ENCODE data around the gene REM1.
"Not testable (repeated sequence)": the region's sequence is repeated elsewhere in the genome, so short reads cannot be mapped to it uniquely, and the experiment has no call there.

REM1 gene, protein sequence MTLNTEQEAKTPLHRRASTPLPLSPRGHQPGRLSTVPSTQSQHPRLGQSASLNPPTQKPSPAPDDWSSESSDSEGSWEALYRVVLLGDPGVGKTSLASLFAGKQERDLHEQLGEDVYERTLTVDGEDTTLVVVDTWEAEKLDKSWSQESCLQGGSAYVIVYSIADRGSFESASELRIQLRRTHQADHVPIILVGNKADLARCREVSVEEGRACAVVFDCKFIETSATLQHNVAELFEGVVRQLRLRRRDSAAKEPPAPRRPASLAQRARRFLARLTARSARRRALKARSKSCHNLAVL

DNA sequence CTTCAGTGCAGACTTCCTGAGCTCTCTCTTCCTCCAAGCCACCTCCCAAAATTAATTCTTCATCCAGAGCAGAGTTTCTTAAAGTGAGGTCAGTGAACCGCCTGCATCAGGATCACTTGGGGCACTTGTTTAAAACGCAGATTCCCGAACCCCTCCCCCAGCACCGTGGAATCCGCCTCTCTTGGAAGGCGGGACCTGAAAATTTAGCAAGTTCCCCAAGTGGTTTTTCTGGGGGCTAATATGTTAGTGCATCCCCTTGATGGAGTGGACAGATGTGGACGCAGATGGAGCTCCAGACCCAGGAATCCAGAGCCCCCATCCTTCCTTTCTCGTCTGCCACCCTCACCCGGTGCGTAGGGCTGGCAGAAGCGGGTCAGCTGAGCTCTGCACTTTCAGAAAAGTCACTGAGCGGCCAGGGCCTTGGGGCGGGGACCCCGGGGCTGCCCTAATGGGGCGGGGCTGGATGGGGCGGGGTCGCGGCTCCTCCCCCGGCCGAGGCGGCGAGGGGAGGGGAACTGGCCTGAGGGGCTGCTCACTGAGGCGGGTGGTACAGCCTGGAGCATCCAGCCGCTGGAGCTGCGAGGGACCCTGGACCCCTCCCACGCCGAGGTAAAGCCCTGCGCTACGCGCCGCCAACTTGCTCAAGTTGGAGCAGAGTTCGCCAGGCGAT, at the start of gene REM1, which contains the start of gene DEFB124:
REM1 (plus strand) TSS at position 531 of the 670 bp plus-strand sequence. CDS start 1,158 bp downstream, outside the sequence.
DEFB124 (minus strand) TSS at position 370 of the 670 bp plus-strand sequence. CDS start 2,114 bp downstream, outside the sequence.
- H3K4me2 ChIP-seq (ENCODE audit: low read depth, low read length): peak within 1 kb of the TSS; percentile 58
- H3K27me3 ChIP-seq (replicated peaks; ENCODE audit: insufficient read depth, low read length): 0 out of 2 replicates have a peak, but pooled peaks cover 9% of the 10 kb centered on the region
- peak within 1 kb of the TSS; percentile 31; the same call in 1 of the 2 replicates for H3K4me3 ChIP-seq (ENCODE audit: low read length)
- DNase-seq: peak; percentile 26
- peak within 1 kb of the TSS; percentile 9 for H2AFZ ChIP-seq (ENCODE audit: low read length)
- no peaks in the 10 kb centered on the region for H3K9me3 ChIP-seq (replicated peaks; ENCODE audit: insufficient read depth, low read length)
- H3F3A ChIP-seq (ENCODE audit: insufficient read depth, low read length): no peaks in the 10 kb centered on the region
- H3K9me2 ChIP-seq (replicated peaks; ENCODE audit: insufficient read depth, low read length): no peaks in the 10 kb centered on the region
- no peaks in the 10 kb centered on the region for H3K79me2 ChIP-seq (ENCODE audit: low read length)
- H3K27ac ChIP-seq (ENCODE audit: low read length): no peak within 1 kb of the TSS
- H3K4me1 ChIP-seq (ENCODE audit: low read length): peaks cover 10% of the 10 kb centered on the region; the same call in 1 of the 2 replicates
- no peak within 1 kb of the TSS for H3K9ac ChIP-seq (ENCODE audit: low read length)
- TF ChIP-seq EZH2 (optimal IDR thresholded peaks at IDR 0.05; ENCODE audit: low read depth, low read length): no peak
- TF ChIP-seq EZH2phosphoT487 (IDR thresholded peaks at IDR 0.05; ENCODE audit: low read length): no peak
- TF ChIP-seq, protein P1, sequence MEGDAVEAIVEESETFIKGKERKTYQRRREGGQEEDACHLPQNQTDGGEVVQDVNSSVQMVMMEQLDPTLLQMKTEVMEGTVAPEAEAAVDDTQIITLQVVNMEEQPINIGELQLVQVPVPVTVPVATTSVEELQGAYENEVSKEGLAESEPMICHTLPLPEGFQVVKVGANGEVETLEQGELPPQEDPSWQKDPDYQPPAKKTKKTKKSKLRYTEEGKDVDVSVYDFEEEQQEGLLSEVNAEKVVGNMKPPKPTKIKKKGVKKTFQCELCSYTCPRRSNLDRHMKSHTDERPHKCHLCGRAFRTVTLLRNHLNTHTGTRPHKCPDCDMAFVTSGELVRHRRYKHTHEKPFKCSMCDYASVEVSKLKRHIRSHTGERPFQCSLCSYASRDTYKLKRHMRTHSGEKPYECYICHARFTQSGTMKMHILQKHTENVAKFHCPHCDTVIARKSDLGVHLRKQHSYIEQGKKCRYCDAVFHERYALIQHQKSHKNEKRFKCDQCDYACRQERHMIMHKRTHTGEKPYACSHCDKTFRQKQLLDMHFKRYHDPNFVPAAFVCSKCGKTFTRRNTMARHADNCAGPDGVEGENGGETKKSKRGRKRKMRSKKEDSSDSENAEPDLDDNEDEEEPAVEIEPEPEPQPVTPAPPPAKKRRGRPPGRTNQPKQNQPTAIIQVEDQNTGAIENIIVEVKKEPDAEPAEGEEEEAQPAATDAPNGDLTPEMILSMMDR (IDR thresholded peaks at IDR 0.05; ENCODE audit: low read length): no peak
- no peaks in the 10 kb centered on the region for H4K20me1 ChIP-seq (ENCODE audit: insufficient read depth, low read length)
- no peaks in the 10 kb centered on the region for H3K36me3 ChIP-seq (replicated peaks; ENCODE audit: insufficient read depth, low read length)

DNA sequence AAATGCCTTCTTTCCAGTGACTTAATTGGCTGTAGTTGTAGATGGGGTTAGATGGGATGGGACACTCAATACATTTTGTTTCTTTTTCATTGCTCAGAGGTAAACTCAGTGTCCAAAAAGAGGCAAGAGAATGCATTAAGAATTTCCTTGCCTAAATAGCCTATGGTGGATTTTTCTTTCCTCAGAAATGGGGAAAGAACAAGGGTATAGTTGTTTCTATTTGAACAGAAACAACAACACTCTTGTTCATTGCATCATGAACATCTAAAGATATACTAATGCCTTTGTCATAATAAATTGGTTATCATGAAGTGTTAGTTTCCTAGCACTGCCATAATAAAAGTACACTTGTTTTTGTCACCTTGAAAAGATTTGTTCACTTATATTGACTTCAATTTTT, 49.3 kb upstream of the REM1 start:
- H3K27ac ChIP-seq (ENCODE audit: low read length): no peak overlapping the region
- no peaks in the 10 kb centered on the region for H3K4me1 ChIP-seq (ENCODE audit: low read length)
- TF ChIP-seq, protein P1 (IDR thresholded peaks at IDR 0.05; ENCODE audit: low read length): no peak
- TF ChIP-seq EZH2 (optimal IDR thresholded peaks at IDR 0.05; ENCODE audit: low read depth, low read length) (no peak), EZH2phosphoT487 (IDR thresholded peaks at IDR 0.05; ENCODE audit: low read length) (no peak)
- no peaks in the 10 kb centered on the region for H3K9me3 ChIP-seq (replicated peaks; ENCODE audit: insufficient read depth, low read length)
- H3K4me2 ChIP-seq (ENCODE audit: low read depth, low read length): no peak overlapping the region
- DNase-seq: no peak
- H3K9me2 ChIP-seq (replicated peaks; ENCODE audit: insufficient read depth, low read length): no peaks in the 10 kb centered on the region
- no peaks in the 10 kb centered on the region for H3F3A ChIP-seq (ENCODE audit: insufficient read depth, low read length)
- no peaks in the 10 kb centered on the region for H3K27me3 ChIP-seq (replicated peaks; ENCODE audit: insufficient read depth, low read length)
- H3K36me3 ChIP-seq (replicated peaks; ENCODE audit: insufficient read depth, low read length): no peaks in the 10 kb centered on the region
- no peaks in the 10 kb centered on the region for H3K79me2 ChIP-seq (ENCODE audit: low read length)
- H3K9ac ChIP-seq (ENCODE audit: low read length): no peak overlapping the region
- no peak overlapping the region for H3K4me3 ChIP-seq (ENCODE audit: low read length)
- no peaks in the 10 kb centered on the region for H4K20me1 ChIP-seq (ENCODE audit: insufficient read depth, low read length)
- H2AFZ ChIP-seq (ENCODE audit: low read length): no peak overlapping the region

DNA sequence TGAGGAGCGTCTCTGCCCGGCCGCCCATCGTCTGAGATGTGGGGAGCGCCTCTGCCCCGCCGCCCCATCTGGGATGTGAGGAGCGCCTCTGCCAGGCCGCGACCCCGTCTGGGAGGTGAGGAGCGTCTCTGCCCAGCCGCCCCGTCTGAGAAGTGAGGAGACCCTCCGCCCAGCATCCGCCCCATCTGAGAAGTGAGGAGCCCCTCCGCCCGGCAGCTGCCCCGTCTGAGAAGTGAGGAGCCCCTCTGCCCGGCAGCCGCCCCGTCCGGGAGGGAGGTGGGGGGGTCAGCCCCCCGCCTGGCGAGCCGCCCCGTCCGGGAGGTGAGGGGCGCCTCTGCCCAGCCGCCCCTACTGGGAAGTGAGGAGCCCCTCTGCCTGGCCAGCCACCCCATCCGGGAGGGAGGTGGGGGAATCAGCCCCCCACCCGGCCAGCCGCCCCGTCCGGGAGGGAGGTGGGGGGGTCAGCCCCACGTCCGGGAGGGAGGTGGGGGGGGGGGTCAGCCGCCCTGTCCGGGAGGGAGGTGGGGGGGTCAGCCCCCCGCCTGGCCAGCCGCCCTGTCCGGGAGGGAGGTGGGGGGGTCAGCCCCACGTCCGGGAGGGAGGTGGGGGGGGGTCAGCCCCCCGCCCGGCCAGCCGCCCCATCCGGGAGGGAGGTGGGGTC, 48.1 kb upstream of the REM1 start:
- H3K4me2 ChIP-seq (ENCODE audit: low read depth, low read length); H4K20me1 ChIP-seq (ENCODE audit: insufficient read depth, low read length); H3K4me3 ChIP-seq (ENCODE audit: low read length); H3K79me2 ChIP-seq (ENCODE audit: low read length); H3K9me2 ChIP-seq (replicated peaks; ENCODE audit: insufficient read depth, low read length); H3K9me3 ChIP-seq (replicated peaks; ENCODE audit: insufficient read depth, low read length); H2AFZ ChIP-seq (ENCODE audit: low read length); H3K27ac ChIP-seq (ENCODE audit: low read length); H3K9ac ChIP-seq (ENCODE audit: low read length); H3K36me3 ChIP-seq (replicated peaks; ENCODE audit: insufficient read depth, low read length); DNase-seq; H3K27me3 ChIP-seq (replicated peaks; ENCODE audit: insufficient read depth, low read length); H3F3A ChIP-seq (ENCODE audit: insufficient read depth, low read length); H3K4me1 ChIP-seq (ENCODE audit: low read length): not testable (repeated sequence)

DNA sequence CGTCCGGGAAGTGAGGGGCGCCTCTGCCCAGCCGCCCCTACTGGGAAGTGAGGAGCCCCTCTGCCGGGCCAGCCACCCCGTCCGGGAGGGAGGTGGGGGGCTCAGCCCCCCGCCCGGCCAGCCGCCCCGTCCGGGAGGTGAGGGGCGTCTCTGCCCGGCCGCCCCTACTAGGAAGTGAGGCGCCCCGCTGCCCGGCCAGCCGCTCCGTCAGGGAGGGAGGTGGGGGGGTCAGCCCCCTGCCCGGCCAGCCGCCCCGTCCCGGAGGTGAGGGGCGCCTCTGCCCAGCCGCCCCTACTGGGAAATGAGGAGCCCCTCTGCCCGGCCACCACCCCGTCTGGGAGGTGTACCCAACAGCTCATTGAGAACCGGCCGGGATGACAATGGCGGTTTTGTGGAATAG, 47.5 kb upstream of the REM1 start:
- not testable (repeated sequence) for H2AFZ ChIP-seq (ENCODE audit: low read length); H3K79me2 ChIP-seq (ENCODE audit: low read length); H3K27me3 ChIP-seq (replicated peaks; ENCODE audit: insufficient read depth, low read length); H3K9ac ChIP-seq (ENCODE audit: low read length); H3K4me1 ChIP-seq (ENCODE audit: low read length); H3K27ac ChIP-seq (ENCODE audit: low read length); H3K9me3 ChIP-seq (replicated peaks; ENCODE audit: insufficient read depth, low read length); H3K4me2 ChIP-seq (ENCODE audit: low read depth, low read length); H3F3A ChIP-seq (ENCODE audit: insufficient read depth, low read length); H3K4me3 ChIP-seq (ENCODE audit: low read length); H3K36me3 ChIP-seq (replicated peaks; ENCODE audit: insufficient read depth, low read length); DNase-seq; H4K20me1 ChIP-seq (ENCODE audit: insufficient read depth, low read length); H3K9me2 ChIP-seq (replicated peaks; ENCODE audit: insufficient read depth, low read length)

Data from MM.1S (cell line).